ENCODE measurements around the gene MRPL49. TPM values are rescaled to one million over a fixed set of nuclear protein-coding genes. Genes with fewer than 3 reads are reported as not detected.

MRPL49 gene
- total RNA-seq, 1 experiment from 2014 or later, result 73.4 TPM

DNA sequence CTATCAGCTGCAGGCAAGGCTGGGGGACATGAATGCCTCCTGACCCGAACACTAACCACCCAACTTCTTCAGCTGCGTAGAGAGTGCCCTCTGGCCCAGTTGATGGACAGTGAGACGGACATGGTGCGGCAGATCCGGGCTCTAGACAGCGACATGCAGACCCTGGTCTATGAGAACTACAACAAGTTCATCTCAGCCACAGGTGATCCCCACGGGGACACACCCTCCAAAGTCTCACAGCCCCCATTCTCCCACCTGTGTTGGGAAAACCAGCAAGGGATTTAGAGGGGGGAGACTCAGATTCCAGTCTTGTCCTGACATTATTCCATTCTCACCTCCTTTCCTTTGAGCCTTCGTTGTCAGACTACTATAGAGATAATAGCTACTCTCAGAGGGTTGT is 25.2 kb upstream of the MRPL49 start:
- Histone ChIP-seq H4K8ac (replicated peaks; ENCODE audit: insufficient read length, low read depth, low read length) (no peak overlapping the region), H3K27me3 (ENCODE audit: insufficient read depth, low read length) (no peaks in the 10 kb centered on the region), H4K91ac (ENCODE audit: insufficient read length, low read depth, low read length) (no peak overlapping the region), H3K23me2 (ENCODE audit: insufficient read length, low read depth, low read length, poor library complexity, severe bottlenecking) (no peaks in the 10 kb centered on the region), H2BK120ac (ENCODE audit: low read depth, low read length, poor library complexity, severe bottlenecking) (no peak overlapping the region), H4K5ac (ENCODE audit: insufficient read length, low read depth, low read length) (no peak overlapping the region), H2BK5ac (ENCODE audit: insufficient read length, low read length) (no peak overlapping the region), H3K18ac (ENCODE audit: insufficient read length, low read depth, low read length) (no peak overlapping the region), H3K14ac (ENCODE audit: insufficient read depth, low read length) (no peak overlapping the region), H3K4me2 (ENCODE audit: insufficient read depth, insufficient read length, low read length) (peak overlapping the region; percentile 55), H2AK5ac (ENCODE audit: insufficient read length, low read length) (no peak overlapping the region), H3T11ph (ENCODE audit: low read length) (no peak overlapping the region), H4K20me1 (ENCODE audit: control insufficient read depth, insufficient read depth, insufficient read length) (no peaks in the 10 kb centered on the region), H3K27ac (ENCODE audit: insufficient read length, low read depth, low read length) (no peak overlapping the region), H3K79me2 (ENCODE audit: insufficient read depth, low read length) (0 out of 2 replicates have a peak, but pooled peaks cover 3% of the 10 kb centered on the region), H2BK12ac (ENCODE audit: insufficient read length, low read depth, low read length) (no peak overlapping the region), H2BK20ac (ENCODE audit: low read depth, low read length, poor library complexity, severe bottlenecking) (no peak overlapping the region), H3K56ac (ENCODE audit: insufficient read length, low read depth, low read length) (no peak overlapping the region), H3K9ac (ENCODE audit: extremely low read depth, insufficient read length, low read length) (no peak overlapping the region), H3K23ac (ENCODE audit: insufficient read length, low read depth, low read length) (no peak overlapping the region), H3K4me1 (ENCODE audit: insufficient read depth, low read length) (no peaks in the 10 kb centered on the region), H3K79me1 (ENCODE audit: insufficient read depth, low read depth, low read length, poor library complexity, severe bottlenecking) (peaks cover 4% of the 10 kb centered on the region), H3K4ac (ENCODE audit: low read depth, low read length) (no peak overlapping the region), H2BK15ac (ENCODE audit: low read depth, low read length) (no peak overlapping the region), H3K9me3 (ENCODE audit: control insufficient read depth, low read depth, low read length) (no peaks in the 10 kb centered on the region), H2AFZ (ENCODE audit: low read length) (no peak overlapping the region)
- no peaks in the 10 kb centered on the region for H3K9me3 Mint-ChIP-seq
- peaks cover 8 to 9% of the 10 kb centered on the region in 2 experiments for H3K4me1 Mint-ChIP-seq
- 0 out of 7 replicates have a peak overlapping the region, but pooled peaks of 1 of the 3 experiments have one; percentile 24 for H3K27ac Mint-ChIP-seq
- no peaks in the 10 kb centered on the region for H3K27me3 Mint-ChIP-seq (ENCODE audit: low read depth)
- TF ChIP-seq, protein P1, sequence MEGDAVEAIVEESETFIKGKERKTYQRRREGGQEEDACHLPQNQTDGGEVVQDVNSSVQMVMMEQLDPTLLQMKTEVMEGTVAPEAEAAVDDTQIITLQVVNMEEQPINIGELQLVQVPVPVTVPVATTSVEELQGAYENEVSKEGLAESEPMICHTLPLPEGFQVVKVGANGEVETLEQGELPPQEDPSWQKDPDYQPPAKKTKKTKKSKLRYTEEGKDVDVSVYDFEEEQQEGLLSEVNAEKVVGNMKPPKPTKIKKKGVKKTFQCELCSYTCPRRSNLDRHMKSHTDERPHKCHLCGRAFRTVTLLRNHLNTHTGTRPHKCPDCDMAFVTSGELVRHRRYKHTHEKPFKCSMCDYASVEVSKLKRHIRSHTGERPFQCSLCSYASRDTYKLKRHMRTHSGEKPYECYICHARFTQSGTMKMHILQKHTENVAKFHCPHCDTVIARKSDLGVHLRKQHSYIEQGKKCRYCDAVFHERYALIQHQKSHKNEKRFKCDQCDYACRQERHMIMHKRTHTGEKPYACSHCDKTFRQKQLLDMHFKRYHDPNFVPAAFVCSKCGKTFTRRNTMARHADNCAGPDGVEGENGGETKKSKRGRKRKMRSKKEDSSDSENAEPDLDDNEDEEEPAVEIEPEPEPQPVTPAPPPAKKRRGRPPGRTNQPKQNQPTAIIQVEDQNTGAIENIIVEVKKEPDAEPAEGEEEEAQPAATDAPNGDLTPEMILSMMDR (conservative IDR thresholded peaks at IDR 0.05), result no peak
- DNase-seq, result no peak
- peaks cover 4 to 10% (median 5%) of the 10 kb centered on the region in 3 experiments; a peak in 5 of 7 replicates for H3K36me3 Mint-ChIP-seq (ENCODE audit: insufficient read depth in 1 of 3, low read depth in 3 of 3)
- H3K4me3 Mint-ChIP-seq, result peak overlapping the region; percentile 95 to 96
- WGBS (ENCODE audit: extremely low coverage, insufficient read length, low lambda C conversion rate), result no CpG with 5 or more reads among the region's 8 CpGs
